ENCODE data around the gene KATNIP.
"Not testable (repeated sequence)": the region's sequence is repeated elsewhere in the genome, so short reads cannot be mapped to it uniquely, and the experiment has no call there.

Gene KATNIP

GRCh38 chr16:27538528-27538927, 11.4 kb upstream of the KATNIP start:
- no peak for DNase-seq (ENCODE audit: low spot score)

GRCh38 chr16:27539120-27539519, 10.8 kb upstream of the KATNIP start:
- no peak for DNase-seq (ENCODE audit: low spot score)

GRCh38 chr16:27539636-27540035, 10.3 kb upstream of the KATNIP start:
- no peak for DNase-seq (ENCODE audit: low spot score)

- no peak for DNase-seq (ENCODE audit: low spot score)
Observed at GRCh38 chr16:27543801-27544200, 6.1 kb upstream of the KATNIP start.

GRCh38 chr16:27544671-27545070, 5.3 kb upstream of the KATNIP start:
- DNase-seq (ENCODE audit: low spot score): no peak

GRCh38 chr16:27547134-27547533, 2.8 kb upstream of the KATNIP start:
- DNase-seq (ENCODE audit: low spot score): no peak

- DNase-seq (ENCODE audit: low spot score): no peak
Observed at GRCh38 chr16:27547851-27548250, 2.1 kb upstream of the KATNIP start.

GRCh38 chr16:27549464-27549745, 539 bp upstream of the KATNIP start:
- no peak for DNase-seq (ENCODE audit: low spot score)

GRCh38 chr16:27550582-27550920, 607 bp downstream of the KATNIP start:
- no peak for DNase-seq (ENCODE audit: low spot score)

GRCh38 chr16:27551036-27551435, 1.1 kb downstream of the KATNIP start:
- DNase-seq (ENCODE audit: low spot score): no peak

- no peak for DNase-seq (ENCODE audit: low spot score)
Observed at GRCh38 chr16:27556471-27556870, 6.5 kb downstream of the KATNIP start.

- no peak for DNase-seq (ENCODE audit: low spot score)
Observed at GRCh38 chr16:27558434-27558833, 8.5 kb downstream of the KATNIP start.

GRCh38 chr16:27558932-27559331, 9.0 kb downstream of the KATNIP start:
- no peak for DNase-seq (ENCODE audit: low spot score)

GRCh38 chr16:27561216-27561615, 11.3 kb downstream of the KATNIP start:
- DNase-seq (ENCODE audit: low spot score): no peak

- no peak for DNase-seq (ENCODE audit: low spot score)
Observed at GRCh38 chr16:27564224-27564623, 14.3 kb downstream of the KATNIP start.

GRCh38 chr16:27566417-27566816, 16.5 kb downstream of the KATNIP start:
- DNase-seq (ENCODE audit: low spot score): no peak

- no peak for DNase-seq (ENCODE audit: low spot score)
Observed at GRCh38 chr16:27568077-27568476, 18.1 kb downstream of the KATNIP start.

- not testable (repeated sequence) for DNase-seq (ENCODE audit: low spot score)
Observed at GRCh38 chr16:27570986-27571385, 21.0 kb downstream of the KATNIP start.

- DNase-seq (ENCODE audit: low spot score): no peak
Observed at GRCh38 chr16:27571433-27572326, 21.7 kb downstream of the KATNIP start.

GRCh38 chr16:27572711-27573110, 22.8 kb downstream of the KATNIP start:
- no peak for DNase-seq (ENCODE audit: low spot score)

GRCh38 chr16:27576729-27577128, 26.8 kb downstream of the KATNIP start:
- DNase-seq (ENCODE audit: low spot score): no peak

- DNase-seq (ENCODE audit: low spot score): no peak
Observed at GRCh38 chr16:27579087-27579980, 29.4 kb downstream of the KATNIP start.

- DNase-seq (ENCODE audit: low spot score): no peak
Observed at GRCh38 chr16:27582883-27583282, 32.9 kb downstream of the KATNIP start.

All from CD4-positive, alpha-beta T cell treated with Interleukin-2 at 100 ng/mL for 4 hours (primary cell).